Measurements from ENCODE around the gene IFT81.

Gene IFT81

GRCh38 chr12:110233212-110233903, 109.2 kb downstream of the IFT81 start:
- no peaks in the 10 kb centered on the region for H3K27me3 Mint-ChIP-seq

GRCh38 chr12:110234331-110234751, 110.2 kb downstream of the IFT81 start:
- H3K9me3 Mint-ChIP-seq = no peaks in the 10 kb centered on the region
- H3K4me3 Mint-ChIP-seq = no peak overlapping the region
- no peak for DNase-seq
- ATAC-seq = no peak
- no peak overlapping the region for H3K27ac Mint-ChIP-seq
- no peaks in the 10 kb centered on the region for H3K27me3 Mint-ChIP-seq
- no peaks in the 10 kb centered on the region for H3K4me1 Mint-ChIP-seq

More at GRCh38 chr12:110233212-110233903, 109.2 kb downstream of the IFT81 start:
- Mint-ChIP-seq H3K4me1 (no peaks in the 10 kb centered on the region), H3K9me3 (no peaks in the 10 kb centered on the region), H3K4me3 (no peak overlapping the region), H3K27ac (no peak overlapping the region)
- ATAC-seq (no peak), DNase-seq (no peak)

GRCh38 chr12:110234755-110235154, 110.6 kb downstream of the IFT81 start:
- no peaks in the 10 kb centered on the region for H3K27me3 Mint-ChIP-seq
- H3K4me1 Mint-ChIP-seq = no peaks in the 10 kb centered on the region
- ATAC-seq (no peak), DNase-seq (no peak)
- no peaks in the 10 kb centered on the region for H3K9me3 Mint-ChIP-seq
- no peak overlapping the region for H3K27ac Mint-ChIP-seq
- H3K4me3 Mint-ChIP-seq = no peak overlapping the region

GRCh38 chr12:110235383-110235782, 111.2 kb downstream of the IFT81 start:
- Mint-ChIP-seq H3K4me1 (no peaks in the 10 kb centered on the region), H3K9me3 (no peaks in the 10 kb centered on the region), H3K27me3 (no peaks in the 10 kb centered on the region), H3K27ac (no peak overlapping the region), H3K4me3 (no peak overlapping the region)
- DNase-seq = no peak
- no peak for ATAC-seq

GRCh38 chr12:110243227-110243626, 119.1 kb downstream of the IFT81 start:
- ATAC-seq = no peak
- no peaks in the 10 kb centered on the region for H3K27me3 Mint-ChIP-seq
- H3K27ac Mint-ChIP-seq = no peak overlapping the region
- DNase-seq = no peak
- no peaks in the 10 kb centered on the region for H3K4me1 Mint-ChIP-seq
- H3K9me3 Mint-ChIP-seq = no peaks in the 10 kb centered on the region
- H3K4me3 Mint-ChIP-seq = no peak overlapping the region

GRCh38 chr12:110244372-110244771, 120.2 kb downstream of the IFT81 start:
- H3K27ac Mint-ChIP-seq = no peak overlapping the region

GRCh38 chr12:110244829-110245228, 120.7 kb downstream of the IFT81 start:
- Mint-ChIP-seq H3K4me3 (no peak overlapping the region), H3K9me3 (no peaks in the 10 kb centered on the region), H3K27ac (peak overlapping the region in 1 of 2 donors; percentile 80), H3K27me3 (no peaks in the 10 kb centered on the region), H3K4me1 (no peaks in the 10 kb centered on the region)
- ATAC-seq = no peak
- DNase-seq = no peak

More at GRCh38 chr12:110244372-110244771, 120.2 kb downstream of the IFT81 start:
- H3K4me3 Mint-ChIP-seq = no peak overlapping the region
- H3K9me3 Mint-ChIP-seq = no peaks in the 10 kb centered on the region
- ATAC-seq = no peak
- no peak for DNase-seq
- H3K27me3 Mint-ChIP-seq = no peaks in the 10 kb centered on the region
- no peaks in the 10 kb centered on the region for H3K4me1 Mint-ChIP-seq

- H3K27me3 Mint-ChIP-seq = no peaks in the 10 kb centered on the region
- H3K9me3 Mint-ChIP-seq = no peaks in the 10 kb centered on the region
- DNase-seq = peak; percentile 14 to 46
- H3K27ac Mint-ChIP-seq = peak overlapping the region in 1 of 2 donors; percentile 37
- no peak overlapping the region for H3K4me3 Mint-ChIP-seq
- H3K4me1 Mint-ChIP-seq = no peaks in the 10 kb centered on the region
- ATAC-seq = peak; percentile 74
Observed at GRCh38 chr12:110245369-110245772, 121.2 kb downstream of the IFT81 start.

GRCh38 chr12:110246636-110247339, 122.6 kb downstream of the IFT81 start:
- no peak overlapping the region for H3K27ac Mint-ChIP-seq
- no peaks in the 10 kb centered on the region for H3K4me1 Mint-ChIP-seq
- no peak for DNase-seq
- H3K4me3 Mint-ChIP-seq = no peak overlapping the region
- H3K27me3 Mint-ChIP-seq = no peaks in the 10 kb centered on the region
- H3K9me3 Mint-ChIP-seq = no peaks in the 10 kb centered on the region
- no peak for ATAC-seq

- Mint-ChIP-seq H3K4me1 (no peaks in the 10 kb centered on the region), H3K27me3 (no peaks in the 10 kb centered on the region), H3K27ac (no peak overlapping the region), H3K9me3 (no peaks in the 10 kb centered on the region), H3K4me3 (no peak overlapping the region)
- ATAC-seq = no peak
- DNase-seq = no peak
Observed at GRCh38 chr12:110247340-110248095, 123.4 kb downstream of the IFT81 start.

GRCh38 chr12:110248096-110248447, 123.9 kb downstream of the IFT81 start:
- Mint-ChIP-seq H3K9me3 (no peaks in the 10 kb centered on the region), H3K4me1 (no peaks in the 10 kb centered on the region), H3K27me3 (no peaks in the 10 kb centered on the region), H3K27ac (no peak overlapping the region), H3K4me3 (no peak overlapping the region)
- ATAC-seq = no peak
- DNase-seq = no peak

GRCh38 chr12:110249105-110249504, 124.9 kb downstream of the IFT81 start:
- DNase-seq = no peak

GRCh38 chr12:110249716-110250225, 125.6 kb downstream of the IFT81 start:
- Mint-ChIP-seq H3K4me3 (no peak overlapping the region), H3K27me3 (no peaks in the 10 kb centered on the region), H3K4me1 (no peaks in the 10 kb centered on the region), H3K27ac (no peak overlapping the region), H3K9me3 (no peaks in the 10 kb centered on the region)
- ATAC-seq (no peak), DNase-seq (no peak)

More at GRCh38 chr12:110249105-110249504, 124.9 kb downstream of the IFT81 start:
- Mint-ChIP-seq H3K4me3 (no peak overlapping the region), H3K27me3 (no peaks in the 10 kb centered on the region), H3K9me3 (no peaks in the 10 kb centered on the region), H3K27ac (peak overlapping the region in 1 of 2 donors; percentile 35), H3K4me1 (no peaks in the 10 kb centered on the region)
- ATAC-seq = no peak

GRCh38 chr12:110251381-110251780, 127.2 kb downstream of the IFT81 start:
- Mint-ChIP-seq H3K4me3 (no peak overlapping the region), H3K9me3 (no peaks in the 10 kb centered on the region), H3K27me3 (no peaks in the 10 kb centered on the region), H3K27ac (no peak overlapping the region), H3K4me1 (no peaks in the 10 kb centered on the region)
- ATAC-seq = no peak
- DNase-seq = no peak

- Mint-ChIP-seq H3K27me3 (no peaks in the 10 kb centered on the region), H3K4me3 (no peak overlapping the region), H3K27ac (no peak overlapping the region), H3K4me1 (no peaks in the 10 kb centered on the region), H3K9me3 (no peaks in the 10 kb centered on the region)
- ATAC-seq (no peak), DNase-seq (no peak)
Observed at GRCh38 chr12:110252716-110253115, 128.6 kb downstream of the IFT81 start.

GRCh38 chr12:110253176-110253575, 129.0 kb downstream of the IFT81 start:
- Mint-ChIP-seq H3K4me3 (no peak overlapping the region), H3K4me1 (no peaks in the 10 kb centered on the region), H3K9me3 (no peaks in the 10 kb centered on the region), H3K27ac (no peak overlapping the region), H3K27me3 (peaks cover under 1% of the 10 kb centered on the region)
- DNase-seq = no peak
- no peak for ATAC-seq
